Measurements from ENCODE around the gene TRIM10.
"Not testable (repeated sequence)": the region's sequence is repeated elsewhere in the genome, so short reads cannot be mapped to it uniquely, and the experiment has no call there.

GRCh38 chr6:30140240-30140639, 20.8 kb downstream of the TRIM10 start:
- TF ChIP-seq, protein P1, sequence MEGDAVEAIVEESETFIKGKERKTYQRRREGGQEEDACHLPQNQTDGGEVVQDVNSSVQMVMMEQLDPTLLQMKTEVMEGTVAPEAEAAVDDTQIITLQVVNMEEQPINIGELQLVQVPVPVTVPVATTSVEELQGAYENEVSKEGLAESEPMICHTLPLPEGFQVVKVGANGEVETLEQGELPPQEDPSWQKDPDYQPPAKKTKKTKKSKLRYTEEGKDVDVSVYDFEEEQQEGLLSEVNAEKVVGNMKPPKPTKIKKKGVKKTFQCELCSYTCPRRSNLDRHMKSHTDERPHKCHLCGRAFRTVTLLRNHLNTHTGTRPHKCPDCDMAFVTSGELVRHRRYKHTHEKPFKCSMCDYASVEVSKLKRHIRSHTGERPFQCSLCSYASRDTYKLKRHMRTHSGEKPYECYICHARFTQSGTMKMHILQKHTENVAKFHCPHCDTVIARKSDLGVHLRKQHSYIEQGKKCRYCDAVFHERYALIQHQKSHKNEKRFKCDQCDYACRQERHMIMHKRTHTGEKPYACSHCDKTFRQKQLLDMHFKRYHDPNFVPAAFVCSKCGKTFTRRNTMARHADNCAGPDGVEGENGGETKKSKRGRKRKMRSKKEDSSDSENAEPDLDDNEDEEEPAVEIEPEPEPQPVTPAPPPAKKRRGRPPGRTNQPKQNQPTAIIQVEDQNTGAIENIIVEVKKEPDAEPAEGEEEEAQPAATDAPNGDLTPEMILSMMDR (IDR thresholded peaks at IDR 0.05), result not testable (repeated sequence)
- not testable (repeated sequence) for TF ChIP-seq POLR2A (IDR thresholded peaks at IDR 0.05)
